DOHH2 (cell line): ENCODE results near the gene UVSSA.

Source experiments
- EZH2phosphoT487 ChIP-seq: fragments of 200-600 bp; sonication (generic); IDR thresholded peaks from 2 replicates; pipeline ENCODE4 v1.6.1; 2017; ENCODE audit warnings: borderline replicate concordance, mild to moderate bottlenecking, antibody characterized with exemption, low read length, moderate library complexity, mixed read lengths
- TF ChIP-seq, protein P1 (sequence below): fragments of 200-600 bp; sonication (generic); IDR thresholded peaks from one replicate; pipeline ENCODE4 v1.5.1; 2014; ENCODE audit warnings: antibody characterized with exemption, mild to moderate bottlenecking, low read depth, low read length; ENCODE audit not compliant: poor library complexity, severe bottlenecking

DNA sequence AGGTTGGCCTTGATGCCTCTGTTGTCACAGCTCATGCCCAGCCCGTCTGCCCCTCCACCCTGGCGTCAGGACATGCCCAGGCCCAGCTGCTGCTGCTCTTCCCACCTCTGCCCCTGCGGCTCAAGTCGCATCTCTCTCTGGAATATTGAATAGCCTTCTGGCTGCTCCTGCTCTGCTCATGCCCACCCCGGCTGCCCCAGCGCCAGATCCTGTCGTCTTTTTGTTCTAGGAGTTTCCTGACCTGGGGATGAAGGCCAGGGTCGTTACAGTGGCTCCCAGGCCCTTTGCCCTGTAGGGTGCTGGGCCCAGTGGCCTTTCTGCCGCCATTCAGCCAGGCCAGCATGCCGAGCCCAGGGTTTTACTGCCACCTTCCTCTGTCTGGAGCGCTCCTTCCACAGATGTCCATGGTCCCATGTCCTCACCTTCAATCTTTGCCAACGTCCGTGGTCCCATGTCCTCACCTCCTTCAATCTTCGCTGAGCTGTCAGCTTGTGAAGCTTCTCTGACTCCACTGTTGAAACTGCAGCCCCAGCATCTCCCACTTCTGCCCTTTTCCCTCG is 47.6 kb upstream of the UVSSA start:
- TF ChIP-seq, protein P1, sequence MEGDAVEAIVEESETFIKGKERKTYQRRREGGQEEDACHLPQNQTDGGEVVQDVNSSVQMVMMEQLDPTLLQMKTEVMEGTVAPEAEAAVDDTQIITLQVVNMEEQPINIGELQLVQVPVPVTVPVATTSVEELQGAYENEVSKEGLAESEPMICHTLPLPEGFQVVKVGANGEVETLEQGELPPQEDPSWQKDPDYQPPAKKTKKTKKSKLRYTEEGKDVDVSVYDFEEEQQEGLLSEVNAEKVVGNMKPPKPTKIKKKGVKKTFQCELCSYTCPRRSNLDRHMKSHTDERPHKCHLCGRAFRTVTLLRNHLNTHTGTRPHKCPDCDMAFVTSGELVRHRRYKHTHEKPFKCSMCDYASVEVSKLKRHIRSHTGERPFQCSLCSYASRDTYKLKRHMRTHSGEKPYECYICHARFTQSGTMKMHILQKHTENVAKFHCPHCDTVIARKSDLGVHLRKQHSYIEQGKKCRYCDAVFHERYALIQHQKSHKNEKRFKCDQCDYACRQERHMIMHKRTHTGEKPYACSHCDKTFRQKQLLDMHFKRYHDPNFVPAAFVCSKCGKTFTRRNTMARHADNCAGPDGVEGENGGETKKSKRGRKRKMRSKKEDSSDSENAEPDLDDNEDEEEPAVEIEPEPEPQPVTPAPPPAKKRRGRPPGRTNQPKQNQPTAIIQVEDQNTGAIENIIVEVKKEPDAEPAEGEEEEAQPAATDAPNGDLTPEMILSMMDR = no peak
- no peak for TF ChIP-seq EZH2phosphoT487
